Measurements from ENCODE around the gene RFX7.
"Not testable (repeated sequence)": the region's sequence is repeated elsewhere in the genome, so short reads cannot be mapped to it uniquely, and the experiment has no call there.

RFX7 gene

GRCh38 chr15:56207092-56207491, 36.6 kb downstream of the RFX7 start:
- no peak for DNase-seq (ENCODE audit: low read depth)
- H3K4me3 ChIP-seq (ENCODE audit: low read depth, low read length), result no peak overlapping the region
- TF ChIP-seq POLR2A (IDR thresholded peaks at IDR 0.05; ENCODE audit: extremely low read depth, insufficient read length), result no peak

DNA sequence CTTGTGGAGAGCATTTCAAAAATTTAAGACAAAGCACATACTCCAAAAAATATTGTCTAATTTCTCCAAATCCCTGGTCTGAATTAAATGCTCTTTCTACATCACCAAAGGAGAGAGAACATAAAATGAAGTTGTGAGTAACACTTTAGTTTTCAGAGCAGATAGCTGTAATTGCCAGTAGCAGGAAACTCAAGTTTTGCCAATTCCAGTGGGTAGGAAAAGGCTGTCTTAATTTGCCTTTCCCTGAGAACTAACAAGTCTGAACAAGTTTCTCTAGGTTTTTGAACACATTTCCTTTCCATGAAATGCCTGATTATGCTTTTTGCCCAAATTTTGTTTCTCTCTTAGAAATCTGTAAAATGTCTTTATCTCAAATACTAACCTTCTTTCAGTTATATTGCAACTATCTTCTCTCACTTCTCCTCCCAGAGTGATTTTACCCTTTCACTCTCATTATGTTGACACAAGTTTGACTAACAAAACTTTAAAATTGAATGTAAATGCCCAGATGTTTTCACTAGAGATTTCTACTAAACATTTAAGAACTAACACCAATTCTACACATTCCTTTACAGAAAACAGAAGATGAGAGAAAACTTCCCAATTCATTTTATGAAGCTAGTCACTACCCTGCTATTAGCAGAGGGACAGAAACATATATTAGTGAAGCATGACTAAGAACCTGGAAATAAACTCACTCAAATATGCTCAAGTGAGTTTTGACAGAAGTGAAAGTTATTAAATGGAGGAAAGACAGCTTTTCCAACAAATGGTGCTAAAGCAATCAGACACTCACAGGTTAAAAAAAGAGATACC, 38.4 kb downstream of the RFX7 start:
- TF ChIP-seq POLR2A (IDR thresholded peaks at IDR 0.05; ENCODE audit: extremely low read depth, insufficient read length) (no peak), MAX (IDR thresholded peaks at IDR 0.05; ENCODE audit: low read depth, low read length) (no peak), MYC (IDR thresholded peaks at IDR 0.05; ENCODE audit: low read depth, low read length) (no peak)
- TF ChIP-seq, protein P1, sequence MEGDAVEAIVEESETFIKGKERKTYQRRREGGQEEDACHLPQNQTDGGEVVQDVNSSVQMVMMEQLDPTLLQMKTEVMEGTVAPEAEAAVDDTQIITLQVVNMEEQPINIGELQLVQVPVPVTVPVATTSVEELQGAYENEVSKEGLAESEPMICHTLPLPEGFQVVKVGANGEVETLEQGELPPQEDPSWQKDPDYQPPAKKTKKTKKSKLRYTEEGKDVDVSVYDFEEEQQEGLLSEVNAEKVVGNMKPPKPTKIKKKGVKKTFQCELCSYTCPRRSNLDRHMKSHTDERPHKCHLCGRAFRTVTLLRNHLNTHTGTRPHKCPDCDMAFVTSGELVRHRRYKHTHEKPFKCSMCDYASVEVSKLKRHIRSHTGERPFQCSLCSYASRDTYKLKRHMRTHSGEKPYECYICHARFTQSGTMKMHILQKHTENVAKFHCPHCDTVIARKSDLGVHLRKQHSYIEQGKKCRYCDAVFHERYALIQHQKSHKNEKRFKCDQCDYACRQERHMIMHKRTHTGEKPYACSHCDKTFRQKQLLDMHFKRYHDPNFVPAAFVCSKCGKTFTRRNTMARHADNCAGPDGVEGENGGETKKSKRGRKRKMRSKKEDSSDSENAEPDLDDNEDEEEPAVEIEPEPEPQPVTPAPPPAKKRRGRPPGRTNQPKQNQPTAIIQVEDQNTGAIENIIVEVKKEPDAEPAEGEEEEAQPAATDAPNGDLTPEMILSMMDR (IDR thresholded peaks at IDR 0.05; ENCODE audit: low read depth, low read length), result no peak
- H3K4me3 ChIP-seq (ENCODE audit: low read depth, low read length), result no peak overlapping the region
- DNase-seq (ENCODE audit: low read depth), result no peak

GRCh38 chr15:56203312-56203922, 40.3 kb downstream of the RFX7 start:
- H3K4me3 ChIP-seq (ENCODE audit: low read depth, low read length), result not testable (repeated sequence)
- DNase-seq (ENCODE audit: low read depth), result peak; percentile 36

GRCh38 chr15:56202701-56203100, 41.0 kb downstream of the RFX7 start:
- TF ChIP-seq MYC (IDR thresholded peaks at IDR 0.05; ENCODE audit: low read depth, low read length), result no peak
- TF ChIP-seq POLR2A (IDR thresholded peaks at IDR 0.05; ENCODE audit: extremely low read depth, insufficient read length), result no peak
- TF ChIP-seq, protein P1 (IDR thresholded peaks at IDR 0.05; ENCODE audit: low read depth, low read length), result no peak
- no peak for TF ChIP-seq MAX (IDR thresholded peaks at IDR 0.05; ENCODE audit: low read depth, low read length)
- no peak overlapping the region for H3K4me3 ChIP-seq (ENCODE audit: low read depth, low read length)
- no peak for DNase-seq (ENCODE audit: low read depth)

- DNase-seq (ENCODE audit: low read depth), result no peak
- no peak overlapping the region for H3K4me3 ChIP-seq (ENCODE audit: low read depth, low read length)
- TF ChIP-seq POLR2A (IDR thresholded peaks at IDR 0.05; ENCODE audit: extremely low read depth, insufficient read length), result no peak
- no peak for TF ChIP-seq MAX (IDR thresholded peaks at IDR 0.05; ENCODE audit: low read depth, low read length)
- TF ChIP-seq, protein P1 (IDR thresholded peaks at IDR 0.05; ENCODE audit: low read depth, low read length), result no peak
- TF ChIP-seq MYC (IDR thresholded peaks at IDR 0.05; ENCODE audit: low read depth, low read length), result no peak
Measured at GRCh38 chr15:56199038-56199437, 44.6 kb downstream of the RFX7 start.

GRCh38 chr15:56194035-56194434, 49.6 kb downstream of the RFX7 start:
- no peak for TF ChIP-seq MAX (IDR thresholded peaks at IDR 0.05; ENCODE audit: low read depth, low read length)
- no peak for TF ChIP-seq POLR2A (IDR thresholded peaks at IDR 0.05; ENCODE audit: extremely low read depth, insufficient read length)
- TF ChIP-seq, protein P1 (IDR thresholded peaks at IDR 0.05; ENCODE audit: low read depth, low read length), result no peak
- no peak for TF ChIP-seq MYC (IDR thresholded peaks at IDR 0.05; ENCODE audit: low read depth, low read length)
- H3K4me3 ChIP-seq (ENCODE audit: low read depth, low read length), result no peak overlapping the region
- DNase-seq (ENCODE audit: low read depth), result no peak

Measured in NB4 (cell line).